HepG2 (cell line): ENCODE data around the gene MED13L. TPM values are rescaled to one million over a fixed set of nuclear protein-coding genes. Genes with fewer than 3 reads are reported as not detected.

ENCODE experiments used
- ATAC-seq: fragments of 200-7000 bp; cut with Tn5 transposase; 3 replicates; pipeline ENCODE4 v1.9.1; 2020; ENCODE audit warnings: mild to moderate bottlenecking, moderate library complexity
- BruUV-seq: library from RNA; stranded (reverse); fragments of 400-500 nt; replicated peaks from 2 replicates; lab custom pipeline; 2021; lab: Mats Ljungman, UMichigan
- CTCF ChIA-PET: fragments of 300-600 bp; formaldehyde crosslinking; extraction: SDS; loops from one replicate; lab custom pipeline; 2021; ENCODE audit warnings: low total read pairs, inconsistent platforms, low intra/inter-chr PET ratio; lab: Yijun Ruan, JAX
- POLR2A ChIA-PET: fragments of 350-600 bp; sonication (Branson Sonifier 250); formaldehyde crosslinking; loops from one replicate; lab custom pipeline; 2020; ENCODE audit warnings: antibody characterized with exemption, inconsistent platforms; lab: Yijun Ruan, JAX
- DNase-seq: peaks from one replicate; pipeline ENCODE4 v3.0.0-alpha.2; 2015; ENCODE audit warnings: low spot score
- FAIRE-seq: peaks from 3 replicates; lab custom pipeline; 2011; peaks lifted over from hg19 to GRCh38; lab: Jason Lieb, UNC
- H2AFZ ChIP-seq: one replicate; pipeline ENCODE4 v1.6.1; 2011; ENCODE audit warnings: low read length, inconsistent platforms
- H3K27ac ChIP-seq: fragments of 300-600 bp; 3 replicates; pipeline ENCODE4 v1.8.0; 2011; ENCODE audit warnings: mixed run types, mild to moderate bottlenecking, mixed read lengths, low read length, inconsistent platforms; ENCODE audit not compliant: insufficient read depth; ENCODE audit errors: extremely low read length
- H3K27me3 ChIP-seq, 2 experiments: fragments of 200-600 bp in 1 of 2; 2 replicates in 1 of 2; 3 replicates in 1 of 2; pipeline versions ENCODE4 v1.6.0 to v1.8.0; 2011; ENCODE audit warnings: low read length in 2 of 2, mild to moderate bottlenecking in 2 of 2, moderate library complexity in 2 of 2, inconsistent platforms in 1 of 2; ENCODE audit not compliant: insufficient read depth in 2 of 2, control insufficient read depth in 1 of 2
- H3K36me3 ChIP-seq, 2 experiments: fragments of 200-600 bp in 1 of 2; replicated peaks in 1 of 2; 2 replicates in 1 of 2; 3 replicates in 1 of 2; pipeline versions ENCODE4 v1.5.1 to v1.8.0; 2011; ENCODE audit warnings: low read length in 2 of 2, inconsistent platforms in 1 of 2; ENCODE audit not compliant: insufficient read depth in 2 of 2, control insufficient read depth in 1 of 2
- H3K4me1 ChIP-seq: 2 replicates; pipeline ENCODE4 v1.5.1; 2012; ENCODE audit warnings: low read length, inconsistent platforms; ENCODE audit not compliant: insufficient read depth
- H3K4me2 ChIP-seq: 2 replicates; pipeline ENCODE4 v1.6.0; 2011; ENCODE audit warnings: low read depth, low read length, inconsistent platforms
- H3K4me3 ChIP-seq, 3 experiments: fragments of 200-600 bp in 1 of 3; sonication (generic), shearing (Covaris generic) in 1 of 3; replicated peaks in 1 of 3; 2 replicates each; pipeline ENCODE4 v1.5.1; 2011 to 2016; ENCODE audit warnings: low read length in 3 of 3, inconsistent platforms in 2 of 3, low read depth in 2 of 3, mild to moderate bottlenecking in 2 of 3, control low read depth in 1 of 3, mixed read lengths in 1 of 3; ENCODE audit not compliant: insufficient read depth in 1 of 3
- H3K79me2 ChIP-seq: one replicate; pipeline ENCODE4 v1.6.1; 2011; ENCODE audit warnings: low read length, inconsistent platforms; ENCODE audit not compliant: insufficient read depth
- H3K9ac ChIP-seq: 2 replicates; pipeline ENCODE4 v1.6.0; 2011; ENCODE audit warnings: mild to moderate bottlenecking, low read depth, low read length, inconsistent platforms; ENCODE audit not compliant: insufficient read depth
- H3K9me3 ChIP-seq: 2 replicates; pipeline ENCODE4 v1.5.1; 2012; ENCODE audit warnings: mild to moderate bottlenecking, low read length
- H4K20me1 ChIP-seq: 2 replicates; pipeline ENCODE4 v1.6.0; 2011; ENCODE audit warnings: inconsistent platforms, mild to moderate bottlenecking, low read length, moderate library complexity; ENCODE audit not compliant: insufficient read depth
- DMAP1 ChIP-seq: IDR thresholded peaks from 2 replicates; pipeline ENCODE4 v1.6.1; 2016
- FOSL1 ChIP-seq: sonication (generic); formaldehyde crosslinking; IDR thresholded peaks from 2 replicates; pipeline ENCODE4 v1.9.0; 2021; ENCODE audit warnings: missing genetic modification reagents, borderline replicate concordance
- HMG20B ChIP-seq: conservative IDR thresholded peaks from 2 replicates; pipeline ENCODE4 v1.6.1; 2016; ENCODE audit warnings: missing genetic modification reagents, missing compliant biosample characterization
- HMGA1 ChIP-seq: sonication (generic); formaldehyde crosslinking; conservative IDR thresholded peaks from 2 replicates; pipeline ENCODE4 v1.4.0; 2020; ENCODE audit warnings: missing genetic modification reagents
- JDP2 ChIP-seq: sonication (generic); formaldehyde crosslinking; IDR thresholded peaks from 2 replicates; pipeline ENCODE4 v1.8.1; 2022; ENCODE audit warnings: missing genetic modification reagents, borderline replicate concordance
- NFATC3 ChIP-seq: sonication (generic); formaldehyde crosslinking; IDR thresholded peaks from 2 replicates; pipeline ENCODE4 v1.5.1; 2020; ENCODE audit warnings: mild to moderate bottlenecking, missing genetic modification reagents
- PPARG ChIP-seq: conservative IDR thresholded peaks from 2 replicates; pipeline ENCODE4 v1.6.1; 2016; ENCODE audit warnings: missing biosample characterization, missing genetic modification reagents
- REPIN1 ChIP-seq: sonication (generic); formaldehyde crosslinking; IDR thresholded peaks from 2 replicates; pipeline ENCODE4 v1.8.0; 2022; ENCODE audit warnings: missing genetic modification reagents, low read depth, mild to moderate bottlenecking, borderline replicate concordance
- RFXANK ChIP-seq: IDR thresholded peaks from 2 replicates; pipeline ENCODE4 v1.6.1; 2016
- ZFP37 ChIP-seq: sonication (generic); formaldehyde crosslinking; IDR thresholded peaks from 2 replicates; pipeline ENCODE4 v1.4.0; 2020; ENCODE audit warnings: missing genetic modification reagents, borderline replicate concordance
- ZNF331 ChIP-seq: sonication (generic); formaldehyde crosslinking; IDR thresholded peaks from 2 replicates; pipeline ENCODE4 v1.4.0; 2020; ENCODE audit warnings: missing genetic modification reagents
- ZNF841 ChIP-seq: sonication (generic); formaldehyde crosslinking; IDR thresholded peaks from 2 replicates; pipeline ENCODE4 v1.8.1; 2023; ENCODE audit warnings: missing genetic modification reagents, borderline replicate concordance
- ZSCAN12 ChIP-seq: sonication (generic); formaldehyde crosslinking; IDR thresholded peaks from 2 replicates; pipeline ENCODE4 v1.9.0; 2021; ENCODE audit warnings: mild to moderate bottlenecking, missing genetic modification reagents
- in situ Hi-C: cut with HindIII; loops from 2 replicates; pipeline ENCODE4 v1.10.0; 2017; ENCODE audit warnings: low pct_unique_long_range_greater_than_20kb; ENCODE audit not compliant: extremely low pct_ligation_motif_present
- intact Hi-C: fragments of 100-400 bp; cut with micrococcal nuclease; formaldehyde crosslinking; loops from one replicate; pipeline ENCODE4 v1.10.0; 2022; ENCODE audit not compliant: unreplicated experiment
- polyA plus RNA-seq, 8 experiments: library from polyadenylated mRNA; depleted of rRNA in 3 of 8; stranded (reverse) in 7 of 8; unstranded in 1 of 8; fragments of >200 nt; fragmentation: Illumina TruSeq in 4 of 8; extraction: Trizol in 4 of 8; gene quantifications; 2 replicates each; pipeline versions ENCODE4 v1.2.1 to v1.2.3, GENCODE V29; 2011 to 2016; ENCODE audit warnings: low read depth in 4 of 8, missing spikeins in 1 of 8, mixed read lengths in 1 of 8; ENCODE audit not compliant: insufficient read depth in 1 of 8
- total RNA-seq, 5 experiments: library from RNA; depleted of rRNA; stranded (reverse); fragments of >200 nt; fragmentation: Illumina TruSeq; extraction: Trizol; gene quantifications; 2 replicates each; pipeline ENCODE4 v1.2.3, GENCODE V29; 2016; ENCODE audit warnings: low read depth in 1 of 5
- TF ChIP-seq, protein P1 (sequence below): sonication (generic); formaldehyde crosslinking; IDR thresholded peaks from 2 replicates; pipeline ENCODE4 v1.9.0; 2021; ENCODE audit warnings: missing genetic modification reagents, mild to moderate bottlenecking, borderline replicate concordance
- TF ChIP-seq, protein P2 (sequence below): sonication (generic); formaldehyde crosslinking; IDR thresholded peaks from 2 replicates; pipeline ENCODE4 v1.4.0; 2020; ENCODE audit warnings: missing genetic modification reagents, mild to moderate bottlenecking, borderline replicate concordance

The MED13L gene
- total and polyA plus RNA-seq, 2 of the 13 experiments (the other 11 are each of a cell fraction or from before 2014, with no cell fraction given) = 24.8 to 38.9 TPM

DNA sequence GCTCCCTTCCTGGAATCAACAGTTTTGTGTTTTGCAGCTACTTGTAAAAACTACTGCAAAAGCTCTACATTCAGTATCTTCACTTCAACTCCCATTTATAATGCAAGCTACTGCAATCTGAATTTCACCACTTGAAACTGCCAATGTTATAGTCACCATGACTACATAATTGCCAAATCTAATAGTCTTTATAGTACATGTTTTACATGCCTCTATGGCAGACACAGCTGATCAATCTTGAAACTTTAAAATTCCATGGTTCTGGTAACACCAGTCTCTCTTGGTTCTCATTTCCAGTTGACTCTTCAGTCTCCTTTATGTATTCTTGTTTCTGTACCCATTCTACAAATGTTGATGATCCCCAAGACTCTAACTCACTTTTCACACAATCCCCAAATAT is 185.9 kb downstream of the MED13L start:
- H3K4me1 ChIP-seq = peaks cover 23% of the 10 kb centered on the region
- H3K9me3 ChIP-seq = no peaks in the 10 kb centered on the region
- ChIA-PET CTCF (no interaction called here), POLR2A (no interaction called here)
- no peaks in the 10 kb centered on the region for H4K20me1 ChIP-seq
- DNase-seq = no peak
- no peaks in the 10 kb centered on the region; a peak in 1 of 5 replicates for H3K36me3 ChIP-seq
- no peak for ATAC-seq
- H2AFZ ChIP-seq = no peak overlapping the region
- in situ Hi-C loops = no loop called here
- H3K79me2 ChIP-seq = no peaks in the 10 kb centered on the region
- no peak for FAIRE-seq
- H3K27me3 ChIP-seq = no peaks in the 10 kb centered on the region
- H3K4me2 ChIP-seq = no peak overlapping the region
- H3K4me3 ChIP-seq = no peak overlapping the region
- no peak for TF ChIP-seq ZNF841 (CRISPR knock-in tag)
- TF ChIP-seq JDP2 (CRISPR knock-in tag) = no peak
- TF ChIP-seq ZNF331 (CRISPR knock-in tag) = no peak
- no peak for TF ChIP-seq RFXANK (CRISPR knock-in tag)
- no peak for TF ChIP-seq DMAP1 (CRISPR knock-in tag)
- TF ChIP-seq, protein P1, sequence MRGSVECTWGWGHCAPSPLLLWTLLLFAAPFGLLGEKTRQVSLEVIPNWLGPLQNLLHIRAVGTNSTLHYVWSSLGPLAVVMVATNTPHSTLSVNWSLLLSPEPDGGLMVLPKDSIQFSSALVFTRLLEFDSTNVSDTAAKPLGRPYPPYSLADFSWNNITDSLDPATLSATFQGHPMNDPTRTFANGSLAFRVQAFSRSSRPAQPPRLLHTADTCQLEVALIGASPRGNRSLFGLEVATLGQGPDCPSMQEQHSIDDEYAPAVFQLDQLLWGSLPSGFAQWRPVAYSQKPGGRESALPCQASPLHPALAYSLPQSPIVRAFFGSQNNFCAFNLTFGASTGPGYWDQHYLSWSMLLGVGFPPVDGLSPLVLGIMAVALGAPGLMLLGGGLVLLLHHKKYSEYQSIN (CRISPR knock-in tag) = no peak
- TF ChIP-seq HMGA1 (CRISPR knock-in tag) = no peak
- TF ChIP-seq REPIN1 (CRISPR knock-in tag) = no peak
- TF ChIP-seq NFATC3 (CRISPR knock-in tag) = no peak
- TF ChIP-seq ZFP37 = no peak
- no peak for TF ChIP-seq PPARG (CRISPR knock-in tag)
- TF ChIP-seq, protein P2, sequence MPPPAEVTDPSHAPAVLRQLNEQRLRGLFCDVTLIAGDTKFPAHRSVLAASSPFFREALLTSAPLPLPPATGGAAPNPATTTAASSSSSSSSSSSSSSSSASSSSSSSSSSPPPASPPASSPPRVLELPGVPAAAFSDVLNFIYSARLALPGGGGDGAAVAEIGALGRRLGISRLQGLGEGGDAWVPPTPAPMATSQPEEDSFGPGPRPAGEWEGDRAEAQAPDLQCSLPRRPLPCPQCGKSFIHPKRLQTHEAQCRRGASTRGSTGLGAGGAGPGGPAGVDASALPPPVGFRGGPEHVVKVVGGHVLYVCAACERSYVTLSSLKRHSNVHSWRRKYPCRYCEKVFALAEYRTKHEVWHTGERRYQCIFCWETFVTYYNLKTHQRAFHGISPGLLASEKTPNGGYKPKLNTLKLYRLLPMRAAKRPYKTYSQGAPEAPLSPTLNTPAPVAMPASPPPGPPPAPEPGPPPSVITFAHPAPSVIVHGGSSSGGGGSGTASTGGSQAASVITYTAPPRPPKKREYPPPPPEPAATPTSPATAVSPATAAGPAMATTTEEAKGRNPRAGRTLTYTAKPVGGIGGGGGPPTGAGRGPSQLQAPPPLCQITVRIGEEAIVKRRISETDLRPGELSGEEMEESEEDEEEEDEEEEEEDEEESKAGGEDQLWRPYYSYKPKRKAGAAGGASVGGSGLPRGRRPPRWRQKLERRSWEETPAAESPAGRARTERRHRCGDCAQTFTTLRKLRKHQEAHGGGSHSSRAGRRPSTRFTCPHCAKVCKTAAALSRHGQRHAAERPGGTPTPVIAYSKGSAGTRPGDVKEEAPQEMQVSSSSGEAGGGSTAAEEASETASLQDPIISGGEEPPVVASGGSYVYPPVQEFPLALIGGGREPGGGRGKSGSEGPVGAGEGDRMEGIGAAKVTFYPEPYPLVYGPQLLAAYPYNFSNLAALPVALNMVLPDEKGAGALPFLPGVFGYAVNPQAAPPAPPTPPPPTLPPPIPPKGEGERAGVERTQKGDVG (CRISPR knock-in tag) = no peak
- no peak for TF ChIP-seq HMG20B (CRISPR knock-in tag)
- no peak for TF ChIP-seq FOSL1 (CRISPR knock-in tag)
- TF ChIP-seq ZSCAN12 (CRISPR knock-in tag) = no peak
- BruUV-seq = no TSS peak
- intact Hi-C loops = no loop called here
- no peak overlapping the region for H3K9ac ChIP-seq
- no peak overlapping the region for H3K27ac ChIP-seq
